Measurements from ENCODE around the gene DHRS4.
"Not testable (repeated sequence)": the region's sequence is repeated elsewhere in the genome, so short reads cannot be mapped to it uniquely, and the experiment has no call there.

Gene DHRS4

GRCh38 chr14:23981951-23982813, 28.6 kb downstream of the DHRS4 start:
- WGBS (ENCODE audit: insufficient coverage, insufficient read length) = no CpG with 5 or more reads among the region's 10 CpGs
- not testable (repeated sequence) for H3K9me3 ChIP-seq (ENCODE audit: control insufficient read depth, insufficient read depth, low read length); H3K4me1 ChIP-seq (ENCODE audit: control insufficient read depth, insufficient read depth, low read length); DNase-seq (ENCODE audit: low read depth, low spot score); H3K27me3 ChIP-seq (ENCODE audit: control insufficient read depth, insufficient read depth, low read length); H3K4me3 ChIP-seq (ENCODE audit: low read length); H3K36me3 ChIP-seq (ENCODE audit: control insufficient read depth, insufficient read depth, low read length); H3K27ac ChIP-seq (ENCODE audit: low read length)

DNA sequence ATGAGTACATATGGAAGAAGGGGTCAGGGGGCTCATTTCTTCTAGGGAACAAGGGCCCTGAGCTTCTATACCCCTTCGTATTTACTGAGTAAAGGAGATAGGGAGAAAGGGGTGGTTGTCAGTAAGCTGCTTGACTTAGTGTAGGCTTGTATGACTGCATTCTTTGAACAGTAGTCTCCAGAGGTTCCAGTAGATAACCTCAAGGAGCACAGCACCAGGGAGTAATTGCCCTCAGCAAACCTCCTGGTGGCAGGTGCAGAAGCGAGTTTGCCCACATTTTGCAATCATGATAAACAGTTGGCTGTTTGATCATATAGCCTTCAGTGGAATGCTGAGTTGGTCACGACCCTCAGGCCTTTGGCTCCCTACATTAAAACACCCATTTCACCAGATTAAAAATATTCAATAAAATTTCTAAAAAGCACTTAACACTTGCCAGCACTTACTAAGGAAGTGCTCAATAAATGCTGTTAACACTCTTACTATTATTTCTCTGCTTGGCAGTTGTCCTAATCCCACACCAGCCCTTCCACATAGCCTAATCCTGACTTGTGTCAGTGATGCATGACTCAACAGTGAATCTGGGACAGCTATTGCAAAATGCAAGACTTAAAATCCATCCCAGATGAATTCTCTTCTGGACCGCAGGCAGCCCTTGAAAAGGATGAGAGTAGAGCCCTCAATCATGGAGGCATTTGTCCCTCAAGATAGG, 31.5 kb downstream of the DHRS4 start:
- no CpG with 5 or more reads among the region's 4 CpGs for WGBS (ENCODE audit: insufficient coverage, insufficient read length)
- peaks cover 2% of the 10 kb centered on the region; the same call in 1 of the 2 replicates for H3K4me1 ChIP-seq (ENCODE audit: control insufficient read depth, insufficient read depth, low read length)
- no peak for DNase-seq (ENCODE audit: low read depth, low spot score)

DNA sequence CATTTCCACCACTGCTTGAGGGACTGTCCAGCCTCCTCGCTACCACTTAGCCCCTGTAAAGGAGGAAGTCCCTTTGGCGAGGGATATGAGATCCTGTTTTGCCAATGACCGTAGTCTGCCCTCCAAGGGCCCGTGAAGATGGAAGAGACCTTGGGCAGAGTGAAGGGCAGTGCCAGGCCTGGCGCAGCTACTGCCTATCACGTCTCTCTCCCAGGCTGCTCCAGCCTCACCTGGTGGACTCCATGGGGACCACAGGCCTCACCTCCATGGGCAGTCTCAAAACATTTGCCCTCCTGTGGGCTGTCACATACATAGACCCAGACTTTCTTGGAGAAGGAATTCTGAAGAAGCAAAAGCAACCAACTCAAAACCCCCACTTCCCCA, 34.6 kb downstream of the DHRS4 start:
- not testable (repeated sequence) for H3K4me3 ChIP-seq (ENCODE audit: low read length); H3K27me3 ChIP-seq (ENCODE audit: control insufficient read depth, insufficient read depth, low read length); H3K4me1 ChIP-seq (ENCODE audit: control insufficient read depth, insufficient read depth, low read length); H3K36me3 ChIP-seq (ENCODE audit: control insufficient read depth, insufficient read depth, low read length); H3K9me3 ChIP-seq (ENCODE audit: control insufficient read depth, insufficient read depth, low read length); H3K27ac ChIP-seq (ENCODE audit: low read length); DNase-seq (ENCODE audit: low read depth, low spot score)
- no CpG with 5 or more reads among the region's 6 CpGs for WGBS (ENCODE audit: insufficient coverage, insufficient read length)

More for the DNA sequence above, 31.5 kb downstream of the DHRS4 start:
- no peaks in the 10 kb centered on the region for H3K9me3 ChIP-seq (ENCODE audit: control insufficient read depth, insufficient read depth, low read length)
- no peaks in the 10 kb centered on the region for H3K27me3 ChIP-seq (ENCODE audit: control insufficient read depth, insufficient read depth, low read length)
- H3K27ac ChIP-seq (ENCODE audit: low read length) = no peak overlapping the region
- H3K36me3 ChIP-seq (ENCODE audit: control insufficient read depth, insufficient read depth, low read length) = no peaks in the 10 kb centered on the region
- H3K4me3 ChIP-seq (ENCODE audit: low read length) = no peak overlapping the region

GRCh38 chr14:23988607-23989363, 35.2 kb downstream of the DHRS4 start, which contains the start of gene DHRS4L2:
Gene DHRS4L2, plus strand, starts transcription at chr14:23988929. Its CDS starts 19 bp downstream, at chr14:23988948.
- H3K27me3 ChIP-seq (ENCODE audit: control insufficient read depth, insufficient read depth, low read length); H3K4me3 ChIP-seq (ENCODE audit: low read length); H3K4me1 ChIP-seq (ENCODE audit: control insufficient read depth, insufficient read depth, low read length); H3K9me3 ChIP-seq (ENCODE audit: control insufficient read depth, insufficient read depth, low read length); H3K27ac ChIP-seq (ENCODE audit: low read length); H3K36me3 ChIP-seq (ENCODE audit: control insufficient read depth, insufficient read depth, low read length): not testable (repeated sequence)
- WGBS (ENCODE audit: insufficient coverage, insufficient read length) = no CpG with 5 or more reads among the region's 40 CpGs
- DNase-seq (ENCODE audit: low read depth, low spot score) = peak; percentile 18

GRCh38 chr14:23989734-23990445, 36.3 kb downstream of the DHRS4 start:
- H3K36me3 ChIP-seq (ENCODE audit: control insufficient read depth, insufficient read depth, low read length); H3K27me3 ChIP-seq (ENCODE audit: control insufficient read depth, insufficient read depth, low read length); H3K4me1 ChIP-seq (ENCODE audit: control insufficient read depth, insufficient read depth, low read length); H3K9me3 ChIP-seq (ENCODE audit: control insufficient read depth, insufficient read depth, low read length); H3K27ac ChIP-seq (ENCODE audit: low read length); DNase-seq (ENCODE audit: low read depth, low spot score); H3K4me3 ChIP-seq (ENCODE audit: low read length): not testable (repeated sequence)
- no CpG with 5 or more reads among the region's 21 CpGs for WGBS (ENCODE audit: insufficient coverage, insufficient read length)

- H3K27me3 ChIP-seq (ENCODE audit: control insufficient read depth, insufficient read depth, low read length); H3K36me3 ChIP-seq (ENCODE audit: control insufficient read depth, insufficient read depth, low read length); H3K4me1 ChIP-seq (ENCODE audit: control insufficient read depth, insufficient read depth, low read length); H3K27ac ChIP-seq (ENCODE audit: low read length); H3K4me3 ChIP-seq (ENCODE audit: low read length); H3K9me3 ChIP-seq (ENCODE audit: control insufficient read depth, insufficient read depth, low read length); DNase-seq (ENCODE audit: low read depth, low spot score): not testable (repeated sequence)
- WGBS (ENCODE audit: insufficient coverage, insufficient read length) = no CpG with 5 or more reads among the region's 1 CpG
Measured at GRCh38 chr14:23990961-23991360, 37.4 kb downstream of the DHRS4 start.

GRCh38 chr14:23993042-23993441, 39.5 kb downstream of the DHRS4 start:
- no CpG with 5 or more reads among the region's 3 CpGs for WGBS (ENCODE audit: insufficient coverage, insufficient read length)
- DNase-seq (ENCODE audit: low read depth, low spot score); H3K4me3 ChIP-seq (ENCODE audit: low read length): not testable (repeated sequence)

GRCh38 chr14:23996009-23996408, 42.4 kb downstream of the DHRS4 start:
- H3K27me3 ChIP-seq (ENCODE audit: control insufficient read depth, insufficient read depth, low read length); H3K4me1 ChIP-seq (ENCODE audit: control insufficient read depth, insufficient read depth, low read length); H3K27ac ChIP-seq (ENCODE audit: low read length); DNase-seq (ENCODE audit: low read depth, low spot score); H3K36me3 ChIP-seq (ENCODE audit: control insufficient read depth, insufficient read depth, low read length); H3K4me3 ChIP-seq (ENCODE audit: low read length); H3K9me3 ChIP-seq (ENCODE audit: control insufficient read depth, insufficient read depth, low read length): not testable (repeated sequence)

More at GRCh38 chr14:23993042-23993441, 39.5 kb downstream of the DHRS4 start:
- not testable (repeated sequence) for H3K27me3 ChIP-seq (ENCODE audit: control insufficient read depth, insufficient read depth, low read length); H3K27ac ChIP-seq (ENCODE audit: low read length); H3K9me3 ChIP-seq (ENCODE audit: control insufficient read depth, insufficient read depth, low read length); H3K36me3 ChIP-seq (ENCODE audit: control insufficient read depth, insufficient read depth, low read length); H3K4me1 ChIP-seq (ENCODE audit: control insufficient read depth, insufficient read depth, low read length)

GRCh38 chr14:23996825-23997224, 43.3 kb downstream of the DHRS4 start:
- not testable (repeated sequence) for H3K27me3 ChIP-seq (ENCODE audit: control insufficient read depth, insufficient read depth, low read length); H3K4me3 ChIP-seq (ENCODE audit: low read length); H3K9me3 ChIP-seq (ENCODE audit: control insufficient read depth, insufficient read depth, low read length); DNase-seq (ENCODE audit: low read depth, low spot score); H3K36me3 ChIP-seq (ENCODE audit: control insufficient read depth, insufficient read depth, low read length); H3K27ac ChIP-seq (ENCODE audit: low read length); H3K4me1 ChIP-seq (ENCODE audit: control insufficient read depth, insufficient read depth, low read length)
- no CpG with 5 or more reads among the region's 2 CpGs for WGBS (ENCODE audit: insufficient coverage, insufficient read length)

DNA sequence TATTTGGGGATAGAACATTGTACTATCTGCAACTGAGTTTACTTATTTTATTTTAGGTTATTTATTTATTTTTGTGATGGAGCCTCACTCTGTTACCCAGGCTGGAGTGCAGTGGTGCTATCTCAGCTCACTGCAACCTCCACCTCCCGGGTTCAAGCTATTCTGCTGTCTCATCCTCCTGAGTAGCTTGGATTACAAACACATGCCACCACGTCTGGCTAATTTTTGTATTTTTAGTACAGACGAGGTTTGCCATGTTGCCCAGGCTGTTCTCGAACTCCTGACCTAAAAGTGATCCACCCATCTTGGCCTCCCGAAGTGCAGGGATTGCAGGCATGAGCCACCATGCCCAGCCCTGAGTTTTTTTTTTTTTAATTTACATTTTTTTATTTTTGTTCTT, 46.1 kb downstream of the DHRS4 start:
- not testable (repeated sequence) for DNase-seq (ENCODE audit: low read depth, low spot score); H3K27ac ChIP-seq (ENCODE audit: low read length); H3K4me3 ChIP-seq (ENCODE audit: low read length); H3K36me3 ChIP-seq (ENCODE audit: control insufficient read depth, insufficient read depth, low read length); H3K27me3 ChIP-seq (ENCODE audit: control insufficient read depth, insufficient read depth, low read length); H3K9me3 ChIP-seq (ENCODE audit: control insufficient read depth, insufficient read depth, low read length); H3K4me1 ChIP-seq (ENCODE audit: control insufficient read depth, insufficient read depth, low read length)
- no CpG with 5 or more reads among the region's 5 CpGs for whole genome bisulfite sequencing (ENCODE audit: insufficient coverage, insufficient read length)
